ENCODE measurements around the gene ATG5.
A peak's percentile ranks its signal among the peaks of the same experiment; 100 is the strongest.
"Not testable (repeated sequence)": the region's sequence is repeated elsewhere in the genome, so short reads cannot be mapped to it uniquely, and the experiment has no call there.

ATG5 gene

DNA sequence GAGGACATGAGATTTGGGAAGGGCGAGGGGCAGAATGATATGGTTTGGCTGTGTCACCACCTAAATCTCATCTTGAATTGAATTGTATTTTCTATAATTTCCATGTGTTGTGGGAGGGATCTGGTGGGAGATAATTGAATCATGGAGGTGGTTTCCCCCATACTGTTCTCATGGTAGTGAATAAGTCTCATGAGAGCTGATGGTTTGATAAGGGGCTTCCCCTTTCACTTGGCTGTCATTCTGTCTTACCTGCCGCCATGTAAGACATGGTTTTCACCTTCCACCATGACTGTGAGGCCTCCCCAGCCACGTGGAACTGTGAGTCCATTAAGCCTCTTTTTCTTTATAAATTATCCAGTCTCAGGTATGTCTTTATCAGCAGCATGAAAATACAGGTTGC lies 173.1 kb downstream of the ATG5 start:
- peaks cover 36% of the 10 kb centered on the region for H3K4me1 Mint-ChIP-seq (ENCODE audit: low read depth)
- DNase-seq (ENCODE audit: low spot score); H3K27ac Mint-ChIP-seq; H3K36me3 Mint-ChIP-seq (ENCODE audit: low read depth); H3K27me3 Mint-ChIP-seq (ENCODE audit: low read depth); H3K9me3 Mint-ChIP-seq; H3K4me3 Mint-ChIP-seq: not testable (repeated sequence)

DNA sequence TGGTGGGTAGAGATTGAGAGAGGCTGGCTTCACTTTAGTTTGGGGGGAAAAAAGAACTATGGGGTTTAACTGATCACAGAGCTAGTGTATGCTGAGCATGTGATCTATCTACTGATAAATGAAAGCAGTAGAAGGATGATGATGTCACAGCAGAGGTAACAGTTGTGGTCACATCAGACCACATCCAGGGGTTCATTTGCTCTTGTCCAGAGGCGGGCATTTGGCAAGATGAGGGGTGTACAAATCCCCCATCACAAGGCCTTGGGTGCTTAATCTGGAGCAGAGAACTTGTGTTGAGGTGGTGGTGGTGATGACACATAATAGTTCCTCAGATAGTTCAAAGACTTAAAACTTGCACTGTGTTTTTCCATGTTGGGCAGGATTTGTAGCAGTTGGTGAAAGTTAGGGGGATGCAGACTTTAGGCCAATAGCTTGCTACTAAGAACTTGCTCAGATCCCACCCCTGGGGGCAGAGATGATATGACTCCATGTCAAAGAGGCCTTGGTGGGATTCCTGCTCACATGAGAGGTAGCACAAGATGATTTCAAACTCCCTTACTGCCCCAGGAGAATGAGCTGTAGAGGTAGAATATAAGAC lies 176.0 kb downstream of the ATG5 start:
- Mint-ChIP-seq H3K4me1 (ENCODE audit: low read depth) (peaks cover 59% of the 10 kb centered on the region), H3K4me3 (peak overlapping the region; percentile 41), H3K9me3 (peaks cover 9% of the 10 kb centered on the region), H3K27ac (peak overlapping the region; percentile 83), H3K36me3 (ENCODE audit: low read depth) (peaks cover 3% of the 10 kb centered on the region), H3K27me3 (ENCODE audit: low read depth) (no peaks in the 10 kb centered on the region)
- peak; percentile 35 for DNase-seq (ENCODE audit: low spot score)

DNA sequence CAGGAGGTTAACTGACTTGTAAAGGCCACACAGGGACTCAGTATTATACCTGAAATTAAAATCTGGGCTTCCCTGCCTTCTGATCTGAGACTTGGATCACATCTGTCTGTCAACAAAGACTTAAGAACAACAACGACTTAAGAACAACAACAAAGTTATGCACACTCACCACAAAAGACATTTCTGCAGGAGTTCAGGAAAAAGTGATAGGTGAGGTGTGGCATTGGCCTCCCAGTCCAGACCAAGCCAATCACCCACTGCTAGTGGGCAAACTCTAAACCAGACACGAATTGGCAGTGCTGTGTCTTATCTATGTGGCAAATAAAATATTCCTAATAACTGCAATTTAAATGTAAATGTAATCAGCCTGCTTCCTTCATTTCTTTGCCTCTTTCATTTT lies 178.1 kb downstream of the ATG5 start:
- H3K4me3 Mint-ChIP-seq = no peak overlapping the region
- H3K9me3 Mint-ChIP-seq = peaks cover 8% of the 10 kb centered on the region
- peaks cover 2% of the 10 kb centered on the region for H3K36me3 Mint-ChIP-seq (ENCODE audit: low read depth)
- no peak overlapping the region for H3K27ac Mint-ChIP-seq
- DNase-seq (ENCODE audit: low spot score) = no peak
- peaks cover 71% of the 10 kb centered on the region for H3K4me1 Mint-ChIP-seq (ENCODE audit: low read depth)
- no peaks in the 10 kb centered on the region for H3K27me3 Mint-ChIP-seq (ENCODE audit: low read depth)

DNA sequence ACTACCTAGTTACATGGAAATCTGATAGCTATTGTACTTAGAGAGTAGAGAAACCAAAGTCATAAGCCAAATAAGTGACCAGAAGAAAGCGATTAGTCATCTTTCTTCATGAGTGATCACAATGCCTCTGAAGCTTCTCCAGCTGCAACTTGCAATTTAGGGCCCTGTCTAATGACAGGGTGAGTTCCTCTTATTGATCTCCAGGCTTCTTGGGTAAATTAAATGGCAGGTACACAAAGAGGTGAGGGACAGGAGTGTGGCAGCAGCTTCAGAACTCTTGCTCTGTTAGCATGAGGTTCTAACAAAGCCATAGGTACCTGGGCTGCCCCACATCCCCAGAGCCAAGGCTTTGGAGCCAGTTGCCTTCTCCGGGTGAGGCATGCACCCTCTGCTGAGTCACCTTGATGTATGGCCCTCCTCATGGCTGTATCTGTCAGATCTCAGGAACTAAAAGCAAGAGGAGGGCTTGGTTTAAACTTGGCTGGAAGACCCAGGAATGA lies 178.7 kb downstream of the ATG5 start:
- no peaks in the 10 kb centered on the region for H3K36me3 Mint-ChIP-seq (ENCODE audit: low read depth)
- peaks cover 2% of the 10 kb centered on the region for H3K9me3 Mint-ChIP-seq
- H3K4me3 Mint-ChIP-seq = no peak overlapping the region
- no peak for DNase-seq (ENCODE audit: low spot score)
- peak overlapping the region; percentile 10 for H3K27ac Mint-ChIP-seq
- no peaks in the 10 kb centered on the region for H3K27me3 Mint-ChIP-seq (ENCODE audit: low read depth)
- peaks cover 72% of the 10 kb centered on the region for H3K4me1 Mint-ChIP-seq (ENCODE audit: low read depth)

DNA sequence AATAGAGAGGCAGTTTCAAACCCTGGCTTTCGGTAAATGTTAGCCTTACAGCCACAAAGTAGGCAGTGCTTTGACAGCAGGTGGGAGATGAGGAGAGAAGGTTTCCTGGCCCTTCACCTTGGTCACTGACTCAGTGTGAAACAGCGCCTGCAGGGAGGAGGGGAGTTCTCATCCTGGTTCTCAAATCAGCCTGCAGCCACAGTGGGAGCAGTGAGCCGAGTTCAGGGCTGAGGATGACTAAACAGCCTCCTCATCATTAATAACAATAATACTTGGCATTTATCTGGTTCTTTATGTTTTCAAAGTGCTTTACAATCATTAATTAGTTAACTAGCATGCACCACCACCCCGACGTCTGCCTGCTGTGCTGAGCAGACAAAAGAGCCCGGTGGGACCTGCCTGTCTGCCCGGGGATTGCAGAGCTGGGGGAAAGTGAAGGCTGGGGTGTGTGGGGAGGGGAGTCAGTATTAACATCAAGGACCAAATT lies 179.8 kb downstream of the ATG5 start:
- Mint-ChIP-seq H3K27ac (peak overlapping the region; percentile 47), H3K9me3 (no peaks in the 10 kb centered on the region), H3K36me3 (ENCODE audit: low read depth) (no peaks in the 10 kb centered on the region), H3K4me3 (no peak overlapping the region), H3K27me3 (ENCODE audit: low read depth) (no peaks in the 10 kb centered on the region), H3K4me1 (ENCODE audit: low read depth) (peaks cover 78% of the 10 kb centered on the region)
- no peak for DNase-seq (ENCODE audit: low spot score)

DNA sequence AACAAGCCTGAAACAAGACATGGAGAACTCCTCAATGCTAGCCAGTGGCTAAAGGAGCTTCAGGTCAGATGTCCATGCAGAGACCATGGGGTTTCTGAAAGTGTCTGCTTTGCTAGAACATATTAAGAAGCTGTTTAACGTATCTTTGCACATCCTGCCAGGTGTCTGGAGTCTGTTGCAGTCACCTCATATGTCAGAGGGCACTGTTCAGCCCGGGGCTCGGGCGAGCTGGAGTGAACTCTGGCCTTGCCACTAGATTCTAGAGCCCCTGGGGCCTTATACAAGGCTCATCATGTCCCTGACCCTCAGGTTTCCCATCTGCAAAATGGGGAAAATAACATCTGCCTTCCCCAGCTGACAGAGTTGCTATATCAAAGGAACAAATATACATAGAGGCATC lies 180.4 kb downstream of the ATG5 start:
- Mint-ChIP-seq H3K27me3 (ENCODE audit: low read depth) (no peaks in the 10 kb centered on the region), H3K4me1 (ENCODE audit: low read depth) (peaks cover 83% of the 10 kb centered on the region), H3K36me3 (ENCODE audit: low read depth) (no peaks in the 10 kb centered on the region), H3K9me3 (no peaks in the 10 kb centered on the region), H3K4me3 (no peak overlapping the region), H3K27ac (no peak overlapping the region)
- DNase-seq (ENCODE audit: low spot score) = no peak

DNA sequence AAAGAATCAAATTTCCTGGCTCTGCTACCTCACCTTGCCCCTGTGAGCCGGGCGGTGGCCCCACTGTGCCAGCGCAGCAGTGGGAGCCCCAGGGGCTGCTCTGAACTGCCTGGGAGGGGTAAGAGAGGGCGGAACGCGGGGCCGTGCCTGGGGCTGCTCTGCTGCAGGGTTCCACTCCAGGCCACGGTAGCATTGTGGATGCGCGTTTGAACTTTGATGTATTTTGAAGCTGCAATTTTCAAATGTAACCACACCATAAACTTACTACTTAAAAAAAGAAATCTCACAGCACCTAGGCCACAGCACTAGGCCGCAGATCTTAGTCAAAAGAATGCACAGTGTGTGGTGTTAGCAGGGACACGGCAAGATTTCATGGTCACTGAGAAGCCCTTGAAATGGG lies 181.9 kb downstream of the ATG5 start:
- Mint-ChIP-seq H3K4me3 (no peak overlapping the region), H3K4me1 (ENCODE audit: low read depth) (peaks cover 69% of the 10 kb centered on the region), H3K36me3 (ENCODE audit: low read depth) (no peaks in the 10 kb centered on the region), H3K27me3 (ENCODE audit: low read depth) (no peaks in the 10 kb centered on the region), H3K9me3 (no peaks in the 10 kb centered on the region), H3K27ac (no peak overlapping the region)
- no peak for DNase-seq (ENCODE audit: low spot score)

DNA sequence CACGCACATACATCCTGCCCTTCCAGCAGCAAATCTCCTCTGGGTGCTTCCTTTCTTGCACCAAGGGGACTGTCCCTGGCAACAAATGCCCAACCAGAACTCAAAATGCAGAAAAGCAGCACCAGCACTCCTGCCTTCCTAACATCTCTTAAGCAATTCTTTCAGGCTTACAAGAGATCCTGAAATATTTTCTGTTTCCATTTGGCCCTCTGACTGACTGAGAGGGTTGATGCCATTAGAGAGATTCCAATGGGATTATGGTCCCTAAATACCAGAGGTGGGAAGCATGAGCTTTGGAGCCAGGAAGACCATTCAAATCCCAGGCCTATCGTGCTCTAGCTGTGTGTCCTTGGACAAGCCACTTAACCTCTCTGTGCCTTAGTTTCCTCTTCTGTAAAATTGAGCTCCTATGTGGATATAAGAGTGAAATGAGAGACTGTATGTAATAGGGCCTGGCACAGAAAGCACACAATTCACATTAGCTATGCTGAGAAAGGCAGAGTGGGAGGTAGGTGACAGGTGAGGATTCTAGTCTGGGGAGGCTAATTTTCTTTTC lies 182.6 kb downstream of the ATG5 start:
- Mint-ChIP-seq H3K9me3 (no peaks in the 10 kb centered on the region), H3K36me3 (ENCODE audit: low read depth) (no peaks in the 10 kb centered on the region), H3K27ac (peak overlapping the region; percentile 98), H3K4me3 (no peak overlapping the region), H3K4me1 (ENCODE audit: low read depth) (peaks cover 67% of the 10 kb centered on the region), H3K27me3 (ENCODE audit: low read depth) (no peaks in the 10 kb centered on the region)
- no peak for DNase-seq (ENCODE audit: low spot score)

DNA sequence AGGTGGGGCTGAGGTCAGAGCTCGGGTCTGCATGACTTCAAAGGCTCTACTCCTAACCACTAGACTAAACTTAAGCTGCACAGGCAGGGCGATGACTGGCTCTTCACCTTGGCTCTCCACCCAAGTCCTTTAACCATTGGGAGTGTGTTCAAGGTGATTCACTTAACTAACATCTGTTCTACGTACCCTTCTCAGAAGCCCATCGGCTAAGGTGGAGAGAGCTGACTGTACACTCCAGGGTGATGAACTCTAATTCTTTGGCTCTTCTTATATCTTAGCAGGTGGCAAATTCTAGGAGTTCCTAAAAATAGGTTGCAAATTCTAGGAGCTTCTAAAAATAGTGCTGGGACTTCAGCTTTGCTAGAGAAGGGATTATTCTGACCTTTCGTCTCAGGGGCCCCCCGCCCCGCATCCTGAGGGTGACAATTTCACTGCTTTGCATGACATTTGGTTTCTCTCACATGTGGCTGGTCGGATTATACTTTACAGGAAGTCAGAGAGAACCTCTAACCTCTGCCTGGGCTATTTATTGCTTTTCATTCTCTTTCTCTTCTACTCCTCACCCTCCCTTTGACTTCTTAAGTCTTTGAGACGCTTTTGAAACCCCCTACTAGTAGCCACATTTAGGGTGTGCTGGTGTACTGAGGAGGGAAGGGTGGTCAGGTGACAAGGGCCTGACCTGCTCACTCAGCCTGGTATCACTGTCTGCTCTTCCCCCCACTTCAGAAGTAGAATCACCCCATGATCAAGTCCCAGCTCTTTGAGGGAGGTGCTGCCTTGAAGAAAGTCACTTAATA lies 183.9 kb downstream of the ATG5 start:
- no peaks in the 10 kb centered on the region for H3K9me3 Mint-ChIP-seq
- H3K36me3 Mint-ChIP-seq (ENCODE audit: low read depth) = no peaks in the 10 kb centered on the region
- no peaks in the 10 kb centered on the region for H3K27me3 Mint-ChIP-seq (ENCODE audit: low read depth)
- H3K4me1 Mint-ChIP-seq (ENCODE audit: low read depth) = peaks cover 56% of the 10 kb centered on the region
- H3K4me3 Mint-ChIP-seq = peak overlapping the region; percentile 73
- DNase-seq (ENCODE audit: low spot score) = peak; percentile 65
- H3K27ac Mint-ChIP-seq = peak overlapping the region; percentile 98

DNA sequence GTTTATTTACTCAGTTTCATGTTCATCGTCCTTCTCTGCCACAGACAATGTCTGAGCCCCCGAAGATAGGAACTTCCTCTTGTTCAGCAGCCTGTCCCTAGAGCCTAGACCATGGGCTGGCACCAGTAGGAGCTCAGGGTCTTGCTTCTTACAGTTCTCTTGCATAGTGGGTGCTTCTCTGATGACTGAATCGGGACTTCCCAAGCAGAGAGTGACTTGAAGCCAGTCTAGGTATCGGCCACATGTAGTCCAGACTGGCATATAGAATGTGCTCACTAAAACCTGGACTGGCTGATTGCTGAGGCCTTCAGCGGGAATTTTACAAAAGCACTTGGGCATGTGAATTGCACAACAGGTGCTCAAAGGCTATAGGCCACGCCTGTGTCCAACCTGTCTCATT lies 187.4 kb downstream of the ATG5 start:
- H3K9me3 Mint-ChIP-seq = no peaks in the 10 kb centered on the region
- no peak for DNase-seq (ENCODE audit: low spot score)
- no peak overlapping the region for H3K4me3 Mint-ChIP-seq
- peaks cover 37% of the 10 kb centered on the region for H3K4me1 Mint-ChIP-seq (ENCODE audit: low read depth)
- H3K36me3 Mint-ChIP-seq (ENCODE audit: low read depth) = no peaks in the 10 kb centered on the region
- H3K27me3 Mint-ChIP-seq (ENCODE audit: low read depth) = no peaks in the 10 kb centered on the region
- no peak overlapping the region for H3K27ac Mint-ChIP-seq

DNA sequence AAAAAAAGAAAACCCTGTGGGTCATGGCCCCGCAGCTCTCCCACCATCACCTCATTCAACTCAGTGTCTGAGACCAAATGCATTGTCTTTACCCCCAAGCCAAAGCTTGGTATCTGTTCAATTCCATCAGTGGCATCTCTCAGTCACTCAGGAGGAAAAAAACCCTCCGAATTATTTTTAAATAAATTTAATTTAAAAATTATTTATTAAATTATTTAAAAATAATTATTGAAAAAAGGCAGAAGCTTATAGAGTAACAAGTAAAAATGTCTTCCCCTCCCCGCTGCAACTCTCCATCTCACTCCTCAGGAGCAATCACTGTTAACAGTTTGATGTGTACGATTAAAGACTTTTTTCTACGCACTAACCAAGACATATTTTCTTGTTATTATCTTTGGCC lies 188.7 kb downstream of the ATG5 start:
- peaks cover 28% of the 10 kb centered on the region for H3K4me1 Mint-ChIP-seq (ENCODE audit: low read depth)
- no peaks in the 10 kb centered on the region for H3K9me3 Mint-ChIP-seq
- no peaks in the 10 kb centered on the region for H3K27me3 Mint-ChIP-seq (ENCODE audit: low read depth)
- H3K36me3 Mint-ChIP-seq (ENCODE audit: low read depth) = no peaks in the 10 kb centered on the region
- no peak overlapping the region for H3K27ac Mint-ChIP-seq
- H3K4me3 Mint-ChIP-seq = no peak overlapping the region
- DNase-seq (ENCODE audit: low spot score) = no peak

DNA sequence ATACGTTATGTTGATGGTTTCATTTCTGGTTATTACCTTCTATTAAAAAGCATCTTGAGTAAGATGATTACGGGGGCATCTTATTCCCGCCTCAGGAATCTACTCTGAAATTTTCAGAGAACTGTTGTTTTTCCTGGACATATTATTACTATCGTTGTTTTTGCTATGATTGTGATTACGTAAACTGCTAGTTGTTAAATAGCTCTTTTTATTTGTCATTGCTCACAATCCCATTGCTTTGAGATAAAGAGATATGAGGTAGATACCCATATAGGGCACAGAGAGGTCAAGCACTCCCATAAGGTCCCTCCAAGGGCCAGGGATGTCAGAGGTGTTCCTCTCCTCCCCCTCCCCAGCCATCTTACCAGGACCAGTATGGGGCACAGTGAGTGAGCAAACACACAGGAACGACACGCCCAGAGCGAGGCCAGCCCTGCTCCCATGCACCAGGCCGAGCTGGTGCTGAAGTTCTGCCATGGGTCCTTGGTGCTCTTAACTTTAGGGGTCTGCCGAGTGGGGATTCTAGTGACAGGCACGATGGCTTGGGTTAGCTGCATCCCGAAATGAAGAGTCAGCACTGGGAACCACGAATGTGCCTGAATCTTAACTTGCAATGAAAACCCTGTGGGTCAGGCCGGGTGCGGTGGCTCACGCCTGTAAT lies 189.5 kb downstream of the ATG5 start:
- Mint-ChIP-seq H3K27ac (no peak overlapping the region), H3K9me3 (no peaks in the 10 kb centered on the region), H3K4me3 (no peak overlapping the region), H3K4me1 (ENCODE audit: low read depth) (peaks cover 20% of the 10 kb centered on the region), H3K36me3 (ENCODE audit: low read depth) (no peaks in the 10 kb centered on the region), H3K27me3 (ENCODE audit: low read depth) (no peaks in the 10 kb centered on the region)
- DNase-seq (ENCODE audit: low spot score) = no peak

DNA sequence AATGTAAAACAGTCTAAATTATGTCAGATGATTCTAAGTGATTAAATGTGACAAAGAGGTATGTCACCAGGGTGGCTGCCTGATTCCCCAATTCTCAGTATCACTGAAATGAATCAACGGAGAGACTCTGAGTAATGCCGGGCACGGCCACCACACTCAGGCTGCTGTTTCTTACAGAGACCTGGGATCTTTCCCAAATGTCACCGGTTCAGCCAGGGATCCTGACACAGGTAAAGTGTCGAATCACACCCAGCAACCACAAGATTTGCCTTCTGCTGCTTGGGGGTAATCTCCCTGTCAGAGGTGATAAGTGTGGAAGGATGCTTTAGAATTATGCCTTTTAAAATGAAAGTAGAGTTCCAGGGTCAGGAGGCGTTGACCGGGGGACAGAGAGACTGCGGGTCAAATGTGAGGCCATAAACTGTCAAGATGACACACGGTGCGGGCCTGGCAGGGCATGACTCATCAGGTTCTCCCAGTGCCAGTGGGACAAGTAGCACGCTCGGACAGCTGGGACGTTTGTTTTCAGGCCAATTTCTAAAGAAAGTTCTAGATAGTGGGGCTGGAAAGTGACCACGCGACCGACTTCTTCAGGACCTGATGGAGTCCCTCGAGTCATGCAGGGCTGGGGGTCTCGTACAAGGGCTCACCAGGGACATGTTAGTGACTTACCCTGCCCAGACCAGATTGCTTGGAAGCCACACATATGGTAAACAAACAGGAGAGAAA lies 190.5 kb downstream of the ATG5 start:
- Mint-ChIP-seq H3K27ac (no peak overlapping the region), H3K4me1 (ENCODE audit: low read depth) (peaks cover 18% of the 10 kb centered on the region), H3K36me3 (ENCODE audit: low read depth) (no peaks in the 10 kb centered on the region), H3K27me3 (ENCODE audit: low read depth) (no peaks in the 10 kb centered on the region), H3K4me3 (no peak overlapping the region), H3K9me3 (no peaks in the 10 kb centered on the region)
- DNase-seq (ENCODE audit: low spot score) = no peak

All from T-helper 2 cell treated with Interferon-gamma antibody and Interleukin-4, amounts not matched to agents 5 μg/mL and 100 μg/mL, for 36 hours (primary cell).